ENCODE data around the gene NEK11.

DNA sequence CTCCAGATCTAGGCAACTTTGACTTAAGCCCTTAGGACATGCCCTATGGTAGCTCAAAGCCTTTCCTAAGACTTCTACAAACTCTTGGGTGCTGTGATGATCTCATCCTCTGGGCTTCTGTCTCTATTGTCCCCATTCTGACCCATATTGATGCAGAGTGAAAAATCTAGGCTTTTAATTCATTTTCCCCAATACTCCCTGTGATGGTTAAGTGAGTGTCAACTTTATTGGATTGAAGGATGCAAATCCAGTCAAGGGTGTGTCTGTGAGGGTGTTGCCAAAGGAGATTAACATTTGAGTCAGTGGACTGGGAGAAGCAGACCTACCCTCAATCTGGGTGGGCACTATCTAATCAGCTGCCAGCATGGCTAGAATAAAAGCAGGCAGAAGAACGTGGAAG is 257.6 kb downstream of the NEK11 start:
- TF ChIP-seq, protein P1, sequence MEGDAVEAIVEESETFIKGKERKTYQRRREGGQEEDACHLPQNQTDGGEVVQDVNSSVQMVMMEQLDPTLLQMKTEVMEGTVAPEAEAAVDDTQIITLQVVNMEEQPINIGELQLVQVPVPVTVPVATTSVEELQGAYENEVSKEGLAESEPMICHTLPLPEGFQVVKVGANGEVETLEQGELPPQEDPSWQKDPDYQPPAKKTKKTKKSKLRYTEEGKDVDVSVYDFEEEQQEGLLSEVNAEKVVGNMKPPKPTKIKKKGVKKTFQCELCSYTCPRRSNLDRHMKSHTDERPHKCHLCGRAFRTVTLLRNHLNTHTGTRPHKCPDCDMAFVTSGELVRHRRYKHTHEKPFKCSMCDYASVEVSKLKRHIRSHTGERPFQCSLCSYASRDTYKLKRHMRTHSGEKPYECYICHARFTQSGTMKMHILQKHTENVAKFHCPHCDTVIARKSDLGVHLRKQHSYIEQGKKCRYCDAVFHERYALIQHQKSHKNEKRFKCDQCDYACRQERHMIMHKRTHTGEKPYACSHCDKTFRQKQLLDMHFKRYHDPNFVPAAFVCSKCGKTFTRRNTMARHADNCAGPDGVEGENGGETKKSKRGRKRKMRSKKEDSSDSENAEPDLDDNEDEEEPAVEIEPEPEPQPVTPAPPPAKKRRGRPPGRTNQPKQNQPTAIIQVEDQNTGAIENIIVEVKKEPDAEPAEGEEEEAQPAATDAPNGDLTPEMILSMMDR (IDR thresholded peaks at IDR 0.05): no peak
- no peak for TF ChIP-seq POLR2A (IDR thresholded peaks at IDR 0.05)

All from uterus (tissue), 2 donors.